GM21723 (cell line): ENCODE measurements around the gene CDAN1.
"Not testable (repeated sequence)": the region's sequence is repeated elsewhere in the genome, so short reads cannot be mapped to it uniquely, and the experiment has no call there.

Experiments
- ATAC-seq: cut with Tn5 transposase; IDR thresholded peaks from one replicate; pipeline ENCODE4 v1.9.1; 2021; ENCODE audit warnings: mild to moderate bottlenecking, moderate library complexity; ENCODE audit not compliant: unreplicated experiment

Gene CDAN1

DNA sequence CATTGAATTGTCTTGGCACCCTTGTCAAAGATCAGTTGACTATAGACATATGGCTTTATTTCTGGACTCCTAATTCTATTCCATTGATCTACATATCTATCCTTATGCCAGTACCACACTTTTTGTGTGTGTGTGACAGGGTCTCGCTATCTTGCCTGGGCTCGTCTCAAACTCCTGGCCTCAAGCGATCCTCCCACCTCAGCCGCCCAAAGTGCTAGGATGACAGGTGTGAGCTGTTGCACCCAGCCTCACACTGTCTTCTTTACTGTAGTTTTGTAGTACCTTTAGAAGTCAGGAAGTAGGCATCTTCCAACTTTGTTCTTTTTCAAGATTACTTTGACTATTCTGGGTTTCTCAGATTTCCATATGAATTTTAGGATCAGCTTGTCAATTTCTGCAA, 24.3 kb downstream of the CDAN1 start:
- no peak for ATAC-seq

DNA sequence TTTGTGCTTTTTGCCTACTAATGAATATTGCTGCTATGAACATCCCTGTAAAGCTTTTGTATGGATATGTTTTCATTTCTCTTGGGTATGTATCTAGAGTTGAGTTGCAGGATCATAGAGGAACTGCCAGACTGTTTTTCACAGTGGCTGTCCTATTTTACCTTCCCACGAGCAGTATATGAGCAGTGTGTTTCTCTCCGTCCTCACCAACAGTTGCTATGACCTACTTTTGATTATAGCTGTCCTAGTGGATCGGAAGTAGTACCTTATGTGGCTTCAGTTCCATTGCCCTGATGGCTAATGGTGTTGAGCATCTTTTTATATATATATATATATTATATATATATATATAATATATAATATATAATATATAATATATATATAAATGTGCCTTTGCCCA, 25.2 kb downstream of the CDAN1 start:
- ATAC-seq: no peak

DNA sequence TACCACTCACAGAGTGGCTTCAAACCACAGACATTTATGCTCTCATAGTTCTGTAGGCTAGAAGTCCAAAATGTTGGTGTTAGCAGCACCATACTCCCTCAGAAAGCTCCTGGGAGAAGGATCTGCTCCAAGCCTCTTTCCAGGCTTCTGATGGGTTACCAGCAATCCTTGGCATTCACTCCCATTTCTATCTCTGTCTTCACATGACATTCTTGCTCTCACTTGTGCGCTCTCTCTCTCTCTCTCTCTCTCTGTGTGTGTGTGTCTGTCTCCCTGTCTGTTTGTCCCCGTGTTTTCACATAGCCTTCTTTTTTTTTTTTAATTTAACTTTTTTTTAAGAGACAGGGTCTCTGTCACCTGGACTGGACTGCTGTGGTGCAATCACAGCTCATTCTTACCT, 26.3 kb downstream of the CDAN1 start:
- ATAC-seq: no peak

GRCh38 chr15:42707873-42708544, 28.9 kb downstream of the CDAN1 start:
- ATAC-seq: no peak

DNA sequence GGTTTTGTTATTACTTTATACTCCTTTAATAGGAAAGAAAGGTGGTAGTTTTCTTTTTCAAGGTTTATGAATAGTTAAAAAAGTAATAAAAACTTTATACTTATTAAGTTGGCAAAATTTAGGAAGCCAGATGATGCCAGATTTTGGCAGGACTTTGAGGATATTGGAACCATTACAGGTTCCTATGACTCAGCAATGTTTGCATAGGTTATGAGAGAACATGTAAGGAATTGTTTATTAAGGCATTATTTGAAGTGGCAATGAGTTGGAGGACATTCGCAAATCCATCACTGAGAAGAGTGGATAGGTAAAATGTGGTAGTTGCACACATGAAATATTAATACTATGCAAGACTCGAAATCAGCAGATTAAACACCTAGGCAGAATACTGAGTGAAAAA, 29.9 kb downstream of the CDAN1 start:
- no peak for ATAC-seq

- ATAC-seq: no peak
Measured at GRCh38 chr15:42705336-42705735, 31.6 kb downstream of the CDAN1 start.

DNA sequence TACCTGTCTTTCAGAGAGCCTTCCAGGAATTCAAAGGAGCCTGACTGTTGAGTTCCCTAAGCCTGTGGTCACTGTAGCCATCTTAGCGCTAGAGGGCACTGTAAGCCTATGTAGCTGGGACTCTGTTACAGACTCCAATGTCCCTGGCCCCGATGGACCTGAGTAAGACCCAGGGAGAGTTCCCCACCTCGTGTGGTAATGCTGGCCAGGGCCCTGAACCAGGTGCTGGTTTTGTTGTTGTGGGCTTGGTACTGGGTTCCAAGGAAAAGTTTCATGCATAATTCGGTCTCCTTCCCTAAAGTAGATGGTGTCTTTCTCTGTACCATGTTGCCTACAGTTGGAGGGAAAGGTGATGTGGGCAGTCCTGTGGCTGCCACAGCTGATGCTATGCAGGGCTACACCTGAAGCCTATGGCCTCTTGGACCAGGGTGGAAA, 32.4 kb downstream of the CDAN1 start:
- ATAC-seq: peak; percentile 51

DNA sequence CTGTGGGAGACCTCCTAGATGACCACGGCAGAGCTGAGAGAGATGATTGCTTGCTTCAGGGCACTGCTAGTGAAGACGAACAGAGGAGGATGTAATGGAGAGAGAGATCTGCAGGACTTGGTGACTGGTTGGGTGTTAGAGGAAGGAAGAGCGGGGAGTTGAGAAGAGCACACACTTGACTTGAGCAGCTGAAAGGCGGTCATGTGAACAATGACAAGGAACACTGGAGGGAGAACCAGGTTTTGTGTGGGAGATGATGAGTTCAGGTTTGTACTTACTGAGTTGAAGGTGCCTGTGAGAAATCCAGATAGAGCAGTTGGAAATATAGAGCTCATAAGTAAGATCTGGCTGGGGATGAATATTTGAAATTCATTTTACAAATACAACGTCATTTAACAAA, 40.3 kb downstream of the CDAN1 start:
- ATAC-seq: no peak

GRCh38 chr15:42695527-42696071, 41.3 kb downstream of the CDAN1 start:
- ATAC-seq: no peak

DNA sequence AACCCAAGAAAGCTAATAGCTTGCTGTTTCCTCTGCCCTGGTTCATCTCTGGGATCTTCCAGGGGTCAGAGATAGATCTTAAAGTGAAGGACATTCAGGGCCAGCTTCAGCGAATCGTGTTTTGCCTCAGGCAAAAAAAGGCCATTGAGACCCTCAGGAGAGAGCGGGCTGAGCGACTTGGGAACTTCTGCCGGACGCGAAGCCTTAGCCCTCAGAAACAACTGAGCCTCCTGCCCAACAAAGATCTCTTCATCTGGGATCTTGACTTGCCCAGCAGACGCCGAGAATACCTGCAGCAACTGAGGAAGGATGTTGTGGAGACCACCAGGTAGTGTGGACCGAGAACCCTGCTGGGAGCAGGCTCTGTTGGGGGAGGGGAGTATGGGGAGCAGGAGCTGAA, 42.5 kb downstream of the CDAN1 start:
- ATAC-seq: no peak

DNA sequence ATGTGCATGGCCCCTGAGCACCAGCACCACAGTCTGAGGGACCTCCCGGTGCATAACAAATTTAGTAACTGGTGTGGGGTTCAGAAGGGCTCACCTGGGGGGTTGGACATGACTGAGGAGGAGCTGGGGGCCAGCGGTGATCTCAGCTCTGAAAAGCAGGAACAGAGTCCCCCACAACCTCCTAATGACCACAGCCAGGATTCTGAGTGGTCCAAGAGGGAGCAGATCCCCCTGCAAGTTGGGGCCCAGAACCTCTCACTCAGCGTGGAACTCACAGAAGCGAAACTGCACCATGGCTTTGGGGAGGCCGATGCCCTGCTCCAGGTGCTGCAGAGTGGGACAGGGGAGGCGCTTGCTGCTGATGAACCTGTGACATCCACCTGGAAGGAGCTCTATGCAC, 43.0 kb downstream of the CDAN1 start:
- ATAC-seq: no peak

GRCh38 chr15:42693496-42693895, 43.4 kb downstream of the CDAN1 start:
- no peak for ATAC-seq

DNA sequence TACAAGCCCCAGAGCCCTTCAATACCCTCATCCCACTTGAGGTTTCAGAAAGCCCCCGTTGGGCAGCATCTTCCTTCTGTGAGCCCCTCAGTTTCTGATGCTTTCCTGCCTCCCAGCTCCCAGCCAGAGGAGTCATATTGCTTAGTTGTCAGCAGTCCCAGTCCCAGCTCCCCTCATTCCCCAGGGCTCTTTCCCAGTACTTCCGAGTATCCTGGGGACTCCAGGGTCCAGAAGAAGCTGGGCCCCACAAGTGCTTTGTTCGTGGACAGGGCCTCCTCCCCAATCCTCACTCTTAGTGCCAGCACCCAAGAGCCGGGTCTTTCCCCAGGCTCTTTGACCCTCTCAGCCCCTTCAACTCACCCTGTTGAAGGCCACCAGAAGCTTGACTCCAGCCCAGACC, 43.9 kb downstream of the CDAN1 start:
- ATAC-seq: no peak

GRCh38 chr15:42692536-42692935, 44.4 kb downstream of the CDAN1 start:
- ATAC-seq: no peak

DNA sequence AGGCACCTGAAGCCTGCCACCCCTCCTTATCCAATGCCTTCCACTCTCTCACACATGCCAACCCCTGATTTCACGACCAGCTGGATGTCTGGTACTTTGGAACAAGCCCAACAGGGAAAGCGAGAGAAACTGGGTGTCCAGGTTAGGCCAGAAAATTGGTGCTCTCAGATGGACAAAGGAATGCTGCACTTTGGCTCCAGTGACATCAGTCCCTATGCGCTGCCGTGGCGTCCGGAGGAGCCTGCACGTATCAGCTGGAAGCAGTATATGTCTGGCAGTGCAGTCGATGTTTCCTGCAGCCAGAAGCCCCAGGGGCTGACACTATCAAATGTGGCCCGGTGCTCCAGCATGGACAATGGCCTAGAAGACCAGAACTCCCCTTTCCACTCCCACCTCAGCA, 45.2 kb downstream of the CDAN1 start:
- no peak for ATAC-seq

DNA sequence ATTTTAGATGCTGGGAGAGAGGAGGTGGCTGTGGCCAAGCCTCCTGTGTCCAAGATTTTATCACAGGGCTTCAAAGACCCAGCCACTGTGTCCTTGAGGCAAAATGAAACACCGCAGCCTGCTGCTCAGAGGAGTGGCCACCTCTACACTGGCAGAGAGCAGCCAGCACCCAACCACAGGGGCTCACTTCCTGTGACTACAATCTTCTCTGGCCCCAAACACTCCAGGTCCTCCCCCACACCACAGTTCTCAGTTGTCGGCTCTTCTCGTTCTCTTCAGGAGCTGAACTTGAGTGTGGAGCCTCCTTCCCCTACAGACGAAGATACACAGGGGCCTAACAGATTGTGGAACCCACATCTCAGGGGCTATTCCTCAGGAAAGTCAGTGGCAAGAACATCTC, 45.6 kb downstream of the CDAN1 start:
- no peak for ATAC-seq

DNA sequence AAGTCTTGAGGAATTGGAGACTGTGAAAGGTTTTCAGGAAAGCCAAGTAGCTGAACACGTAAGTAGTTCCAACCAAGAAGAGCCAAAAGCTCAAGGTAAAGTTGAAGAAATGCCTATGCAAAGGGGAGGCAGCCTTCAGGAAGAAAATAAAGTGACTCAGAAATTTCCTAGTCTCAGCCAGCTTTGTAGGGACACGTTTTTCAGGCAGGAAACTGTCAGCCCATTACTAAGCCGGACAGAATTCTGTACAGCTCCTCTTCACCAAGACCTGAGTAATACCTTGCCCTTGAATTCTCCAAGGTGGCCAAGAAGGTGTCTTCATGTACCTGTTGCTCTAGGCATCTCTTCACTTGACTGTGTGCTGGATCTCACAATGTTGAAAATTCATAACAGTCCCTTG, 48.6 kb downstream of the CDAN1 start:
- no peak for ATAC-seq

DNA sequence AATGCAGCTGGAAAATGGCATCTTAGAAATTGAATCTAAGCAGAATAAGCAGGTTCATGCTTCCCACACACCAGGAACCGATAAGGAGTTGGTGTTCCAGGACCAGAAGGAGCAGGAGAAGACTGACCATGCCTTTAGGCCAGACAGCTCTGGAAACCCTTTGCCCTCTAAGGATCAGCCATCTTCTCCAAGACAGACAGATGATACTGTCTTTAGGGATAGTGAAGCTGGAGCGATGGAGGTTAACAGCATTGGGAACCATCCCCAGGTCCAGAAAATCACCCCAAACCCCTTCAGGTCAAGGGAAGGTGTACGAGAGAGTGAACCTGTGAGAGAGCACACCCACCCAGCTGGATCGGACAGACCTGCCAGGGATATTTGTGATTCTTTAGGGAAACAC, 49.2 kb downstream of the CDAN1 start:
- ATAC-seq: no peak

DNA sequence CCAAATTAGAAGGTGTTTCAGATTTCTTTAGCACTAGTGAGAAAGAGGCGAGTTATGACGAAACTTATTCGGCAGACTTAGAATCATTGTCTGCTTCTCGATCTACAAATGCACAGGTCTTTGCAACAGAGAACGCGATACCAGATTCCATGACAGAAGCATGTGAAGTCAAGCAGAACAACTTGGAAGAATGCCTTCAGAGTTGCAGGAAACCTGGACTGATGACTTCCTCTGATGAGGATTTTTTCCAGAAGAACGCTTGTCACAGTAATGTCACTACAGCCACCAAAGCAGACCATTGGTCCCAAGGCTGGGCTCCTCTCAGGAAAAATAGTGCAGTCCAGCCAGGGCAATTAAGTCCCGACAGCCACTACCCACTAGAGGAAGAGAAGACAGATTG, 50.6 kb downstream of the CDAN1 start:
- ATAC-seq: no peak

DNA sequence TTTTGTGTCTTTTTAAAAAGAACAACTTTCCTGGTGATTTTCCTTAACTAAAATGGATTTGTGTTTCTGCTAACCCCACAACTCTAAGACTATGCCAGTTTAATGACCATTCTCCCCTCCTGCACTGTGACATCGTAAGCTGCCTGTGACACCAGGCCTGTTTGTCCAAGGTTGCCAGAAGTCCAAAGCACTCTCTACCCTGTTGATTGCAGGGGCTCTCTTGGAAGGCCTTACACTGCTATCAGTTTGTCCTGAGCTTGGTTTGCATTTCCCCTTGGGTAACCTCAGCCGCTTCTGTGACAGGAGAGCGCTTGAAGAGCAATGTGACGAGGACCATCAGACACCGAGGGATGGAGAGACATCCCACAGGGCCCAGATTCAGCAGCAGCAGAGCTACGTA, 55.8 kb downstream of the CDAN1 start:
- ATAC-seq: no peak

DNA sequence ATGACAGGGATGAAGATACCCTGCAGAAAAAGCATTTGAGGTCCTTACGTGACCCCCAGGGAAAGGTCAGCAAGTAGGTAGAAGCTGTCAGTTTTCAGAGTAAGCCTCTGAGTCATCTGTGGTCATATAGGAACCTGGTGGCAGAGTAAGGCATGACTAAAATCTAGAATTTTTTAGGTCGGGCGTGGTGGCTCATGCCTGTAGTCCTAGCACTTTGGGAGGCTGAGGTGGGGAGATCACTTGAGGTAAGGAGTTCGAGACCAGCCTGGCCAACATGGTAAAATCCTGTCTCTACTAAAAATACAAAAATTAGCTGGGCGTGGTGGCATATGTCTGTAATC, 56.8 kb downstream of the CDAN1 start:
- not testable (repeated sequence) for ATAC-seq

- no peak for ATAC-seq
Measured at GRCh38 chr15:42679285-42680141, 57.4 kb downstream of the CDAN1 start.
